H9 (cell line): Measurements from ENCODE around the gene COL4A1. TPM values are rescaled to one million over a fixed set of nuclear protein-coding genes. Genes with fewer than 3 reads are reported as not detected.

Experiments
- DNase-seq: peaks from one replicate; pipeline ENCODE4 v3.0.0-alpha.2; 2017
- H2AFZ ChIP-seq: one replicate; pipeline ENCODE4 v1.6.1; 2013; ENCODE audit warnings: mild to moderate bottlenecking, low read length, control low read depth, moderate library complexity
- H2AK5ac ChIP-seq: 2 replicates; pipeline ENCODE4 v1.6.1; 2013; ENCODE audit warnings: low read length, control low read depth, mixed read lengths; ENCODE audit not compliant: insufficient read length
- H2BK120ac ChIP-seq: one replicate; pipeline ENCODE4 v1.6.1; 2013; ENCODE audit warnings: low read depth, mild to moderate bottlenecking, low read length, control low read depth, inconsistent platforms; ENCODE audit not compliant: poor library complexity, severe bottlenecking
- H2BK12ac ChIP-seq: 2 replicates; pipeline ENCODE4 v1.6.1; 2013; ENCODE audit warnings: low read length, control low read depth, mixed read lengths, low read depth; ENCODE audit not compliant: insufficient read length
- H2BK15ac ChIP-seq: 2 replicates; pipeline ENCODE4 v1.6.1; 2013; ENCODE audit warnings: low read depth, low read length, control low read depth
- H2BK20ac ChIP-seq: one replicate; pipeline ENCODE4 v1.6.1; 2013; ENCODE audit warnings: low read depth, mild to moderate bottlenecking, low read length, control low read depth, inconsistent platforms; ENCODE audit not compliant: poor library complexity, severe bottlenecking
- H2BK5ac ChIP-seq: 2 replicates; pipeline ENCODE4 v1.6.1; 2013; ENCODE audit warnings: low read length, control low read depth, mixed read lengths; ENCODE audit not compliant: insufficient read length
- H3K14ac ChIP-seq: 2 replicates; pipeline ENCODE4 v1.6.1; 2013; ENCODE audit warnings: low read length, control low read depth; ENCODE audit not compliant: insufficient read depth
- H3K18ac ChIP-seq: 2 replicates; pipeline ENCODE4 v1.6.1; 2013; ENCODE audit warnings: low read depth, mild to moderate bottlenecking, mixed read lengths, low read length, control low read depth; ENCODE audit not compliant: insufficient read length
- H3K23ac ChIP-seq: 2 replicates; pipeline ENCODE4 v1.6.1; 2013; ENCODE audit warnings: low read length, control low read depth, mixed read lengths, low read depth; ENCODE audit not compliant: insufficient read length
- H3K23me2 ChIP-seq: 2 replicates; pipeline ENCODE4 v1.6.1; 2013; ENCODE audit warnings: low read depth, mild to moderate bottlenecking, mixed read lengths, low read length, control low read depth; ENCODE audit not compliant: insufficient read length, poor library complexity, severe bottlenecking
- H3K27ac ChIP-seq: 2 replicates; pipeline ENCODE4 v1.5.1; 2013; ENCODE audit warnings: low read length, control low read depth, mixed read lengths, low read depth; ENCODE audit not compliant: insufficient read length
- H3K27me3 ChIP-seq: 2 replicates; pipeline ENCODE4 v1.6.1; 2013; ENCODE audit warnings: low read length, control low read depth, inconsistent platforms; ENCODE audit not compliant: insufficient read depth
- H3K4ac ChIP-seq: 2 replicates; pipeline ENCODE4 v1.6.1; 2013; ENCODE audit warnings: low read depth, mild to moderate bottlenecking, control low read depth, inconsistent platforms, low read length, moderate library complexity
- H3K4me1 ChIP-seq: 2 replicates; pipeline ENCODE4 v1.6.1; 2013; ENCODE audit warnings: low read length, control low read depth, inconsistent platforms; ENCODE audit not compliant: insufficient read depth
- H3K4me2 ChIP-seq: 2 replicates; pipeline ENCODE4 v1.6.1; 2013; ENCODE audit warnings: low read length, control low read depth, mixed read lengths; ENCODE audit not compliant: insufficient read length, insufficient read depth
- H3K56ac ChIP-seq: 2 replicates; pipeline ENCODE4 v1.6.1; 2013; ENCODE audit warnings: low read depth, mild to moderate bottlenecking, mixed read lengths, low read length, control low read depth; ENCODE audit not compliant: insufficient read length
- H3K79me1 ChIP-seq: 2 replicates; pipeline ENCODE4 v1.6.1; 2013; ENCODE audit warnings: low read depth, mild to moderate bottlenecking, moderate library complexity, low read length, control low read depth, inconsistent platforms; ENCODE audit not compliant: insufficient read depth, poor library complexity, severe bottlenecking
- H3K79me2 ChIP-seq: 2 replicates; pipeline ENCODE4 v1.6.1; 2013; ENCODE audit warnings: low read length, control low read depth, inconsistent platforms; ENCODE audit not compliant: insufficient read depth
- H3K9ac ChIP-seq: 2 replicates; pipeline ENCODE4 v1.6.1; 2013; ENCODE audit warnings: low read length, control low read depth, mixed read lengths; ENCODE audit not compliant: insufficient read length; ENCODE audit errors: extremely low read depth
- H3K9me3 ChIP-seq: one replicate; pipeline ENCODE4 v1.6.1; 2013; ENCODE audit warnings: low read depth, low read length, inconsistent platforms; ENCODE audit not compliant: control insufficient read depth
- H3T11ph ChIP-seq: one replicate; pipeline ENCODE4 v1.6.1; 2013; ENCODE audit warnings: mild to moderate bottlenecking, low read length, control low read depth, inconsistent platforms
- H4K20me1 ChIP-seq: one replicate; pipeline ENCODE4 v1.6.1; 2013; ENCODE audit not compliant: control insufficient read depth, insufficient read length, insufficient read depth
- H4K5ac ChIP-seq: 2 replicates; pipeline ENCODE4 v1.6.1; 2013; ENCODE audit warnings: low read depth, mild to moderate bottlenecking, mixed read lengths, low read length, control low read depth; ENCODE audit not compliant: insufficient read length
- H4K8ac ChIP-seq: replicated peaks from 2 replicates; pipeline ENCODE4 v1.6.1; 2013; ENCODE audit warnings: low read length, control low read depth, mixed read lengths, low read depth; ENCODE audit not compliant: insufficient read length
- H4K91ac ChIP-seq: 2 replicates; pipeline ENCODE4 v1.6.1; 2013; ENCODE audit warnings: low read depth, mild to moderate bottlenecking, moderate library complexity, mixed read lengths, low read length, control low read depth; ENCODE audit not compliant: insufficient read length
- H3K27ac Mint-ChIP-seq, 3 experiments: 2 replicates in 2 of 3; 3 replicates in 1 of 3; pipeline ENCODE4 v1.8.0; 2020 to 2021; ENCODE audit warnings: mixed read lengths in 3 of 3, mild to moderate bottlenecking in 1 of 3, moderate library complexity in 1 of 3
- H3K27me3 Mint-ChIP-seq: 2 replicates; pipeline ENCODE4 v1.8.0; 2021; ENCODE audit warnings: low read depth, mild to moderate bottlenecking, moderate library complexity, mixed read lengths
- H3K36me3 Mint-ChIP-seq, 3 experiments: 2 replicates in 2 of 3; 3 replicates in 1 of 3; pipeline ENCODE4 v1.8.0; 2020 to 2021; ENCODE audit warnings: low read depth in 3 of 3, mixed read lengths in 3 of 3; ENCODE audit not compliant: insufficient read depth in 1 of 3
- H3K4me1 Mint-ChIP-seq, 2 experiments: 2 replicates each; pipeline ENCODE4 v1.8.0; 2020; ENCODE audit warnings: mixed read lengths in 2 of 2
- H3K4me3 Mint-ChIP-seq, 2 experiments: 2 replicates in 1 of 2; 3 replicates in 1 of 2; pipeline ENCODE4 v1.8.0; 2020 to 2021; ENCODE audit warnings: mild to moderate bottlenecking in 2 of 2, mixed read lengths in 2 of 2, moderate library complexity in 1 of 2
- H3K9me3 Mint-ChIP-seq, 2 experiments: 2 replicates in 1 of 2; 3 replicates in 1 of 2; pipeline ENCODE4 v1.8.0; 2020; ENCODE audit warnings: mild to moderate bottlenecking in 2 of 2, mixed read lengths in 2 of 2, moderate library complexity in 1 of 2
- CTCF ChIP-seq: fragments of 200-600 bp; sonication (generic); conservative IDR thresholded peaks from 3 replicates; pipeline ENCODE4 v1.8.0; 2021; ENCODE audit warnings: antibody characterized with exemption, mild to moderate bottlenecking
- WGBS: extraction: QIAGEN DNeasy Blood & Tissue Kit; methylation state at CpG from one replicate; pipeline ENCODE4 v1.1.7; 2013; ENCODE audit warnings: missing lambda C conversion rate, low lambda C conversion rate, mixed read lengths; ENCODE audit not compliant: insufficient read length; ENCODE audit errors: extremely low coverage; 5-methylcytosine and 5-hydroxymethylcytosine counted together
- total RNA-seq: library from RNA; stranded (reverse); gene quantifications from 2 replicates; pipeline ENCODE4 v1.2.1, GENCODE V29; 2021

Gene COL4A1
- total RNA-seq, 1 experiment from 2014 or later = 73.1 TPM

- Histone ChIP-seq H3K79me1 (no peaks in the 10 kb centered on the region), H2BK5ac (no peak overlapping the region), H3K23me2 (no peaks in the 10 kb centered on the region), H3K9ac (no peak overlapping the region), H3T11ph (no peak overlapping the region), H3K9me3 (no peaks in the 10 kb centered on the region), H2BK15ac (no peak overlapping the region), H3K79me2 (no peaks in the 10 kb centered on the region), H3K4me2 (no peak overlapping the region), H2BK120ac (no peak overlapping the region), H4K20me1 (no peaks in the 10 kb centered on the region), H4K5ac (no peak overlapping the region), H3K4ac (no peak overlapping the region), H2AK5ac (no peak overlapping the region), H3K4me1 (no peaks in the 10 kb centered on the region; the same call in 1 of the 2 replicates), H3K14ac (no peak overlapping the region), H3K56ac (no peak overlapping the region), H2BK12ac (no peak overlapping the region), H4K8ac (no peak overlapping the region), H3K18ac (no peak overlapping the region), H2BK20ac (no peak overlapping the region), H4K91ac (no peak overlapping the region), H2AFZ (no peak overlapping the region), H3K27ac (no peak overlapping the region), H3K27me3 (no peaks in the 10 kb centered on the region), H3K23ac (no peak overlapping the region)
- no peak overlapping the region for H3K27ac Mint-ChIP-seq
- H3K9me3 Mint-ChIP-seq = no peaks in the 10 kb centered on the region
- no peaks in the 10 kb centered on the region; a peak in 1 of 7 replicates for H3K36me3 Mint-ChIP-seq
- H3K4me3 Mint-ChIP-seq = no peak overlapping the region
- no CpG with 5 or more reads among the region's 8 CpGs for WGBS
- H3K27me3 Mint-ChIP-seq = peaks cover 14% of the 10 kb centered on the region
- no peak for DNase-seq
- peaks cover 67 to 69% of the 10 kb centered on the region in 2 experiments for H3K4me1 Mint-ChIP-seq
- no peak for TF ChIP-seq CTCF
Observed at GRCh38 chr13:110128546-110128945, 178.4 kb downstream of the COL4A1 start.
